Glutamatergic neuron (in vitro differentiated cells): ENCODE measurements around the gene DDX54. TPM values are rescaled to one million over a fixed set of nuclear protein-coding genes. Genes with fewer than 3 reads are reported as not detected.

Source experiments
- DNase-seq: peaks from one replicate; pipeline ENCODE4 v3.0.0; 2022
- H3K27ac Mint-ChIP-seq: one replicate; pipeline ENCODE4 v1.8.0; 2020; ENCODE audit warnings: mild to moderate bottlenecking, mixed read lengths, inconsistent platforms; ENCODE audit not compliant: unreplicated experiment
- H3K27me3 Mint-ChIP-seq: one replicate; pipeline ENCODE4 v1.8.0; 2020; ENCODE audit warnings: mild to moderate bottlenecking, moderate library complexity, mixed read lengths, inconsistent platforms; ENCODE audit not compliant: unreplicated experiment
- H3K36me3 Mint-ChIP-seq: one replicate; pipeline ENCODE4 v1.8.0; 2020; ENCODE audit warnings: mild to moderate bottlenecking, mixed read lengths, inconsistent platforms; ENCODE audit not compliant: unreplicated experiment
- H3K4me1 Mint-ChIP-seq: one replicate; pipeline ENCODE4 v1.8.0; 2020; ENCODE audit warnings: mild to moderate bottlenecking, low read depth, mixed read lengths, inconsistent platforms; ENCODE audit not compliant: unreplicated experiment
- H3K4me3 Mint-ChIP-seq: one replicate; pipeline ENCODE4 v1.8.0; 2020; ENCODE audit warnings: mild to moderate bottlenecking, mixed read lengths, inconsistent platforms; ENCODE audit not compliant: unreplicated experiment
- H3K9me3 Mint-ChIP-seq: one replicate; pipeline ENCODE4 v1.8.0; 2020; ENCODE audit warnings: mild to moderate bottlenecking, moderate library complexity, mixed read lengths, inconsistent platforms; ENCODE audit not compliant: unreplicated experiment
- CTCF ChIP-seq: fragments of 200-600 bp; sonication (generic); IDR thresholded peaks from one replicate; pipeline ENCODE4 v1.5.0; 2021; ENCODE audit not compliant: partially characterized antibody, unreplicated experiment
- total RNA-seq: library from RNA; stranded (reverse); fragmentation: NEBNext Ultra II Directional; extraction: Animal tissue kit (Norgen Biotek cat#: 25700); gene quantifications from one replicate; pipeline ENCODE4 v1.2.1, GENCODE V29; 2021; ENCODE audit not compliant: unreplicated experiment

DDX54 gene
- total RNA-seq, 1 donor from 2014 or later = 16.9 TPM

GRCh38 chr12:113152835-113153814, 32.2 kb downstream of the DDX54 start:
- peak overlapping the region; percentile 55 for H3K4me3 Mint-ChIP-seq

DNA sequence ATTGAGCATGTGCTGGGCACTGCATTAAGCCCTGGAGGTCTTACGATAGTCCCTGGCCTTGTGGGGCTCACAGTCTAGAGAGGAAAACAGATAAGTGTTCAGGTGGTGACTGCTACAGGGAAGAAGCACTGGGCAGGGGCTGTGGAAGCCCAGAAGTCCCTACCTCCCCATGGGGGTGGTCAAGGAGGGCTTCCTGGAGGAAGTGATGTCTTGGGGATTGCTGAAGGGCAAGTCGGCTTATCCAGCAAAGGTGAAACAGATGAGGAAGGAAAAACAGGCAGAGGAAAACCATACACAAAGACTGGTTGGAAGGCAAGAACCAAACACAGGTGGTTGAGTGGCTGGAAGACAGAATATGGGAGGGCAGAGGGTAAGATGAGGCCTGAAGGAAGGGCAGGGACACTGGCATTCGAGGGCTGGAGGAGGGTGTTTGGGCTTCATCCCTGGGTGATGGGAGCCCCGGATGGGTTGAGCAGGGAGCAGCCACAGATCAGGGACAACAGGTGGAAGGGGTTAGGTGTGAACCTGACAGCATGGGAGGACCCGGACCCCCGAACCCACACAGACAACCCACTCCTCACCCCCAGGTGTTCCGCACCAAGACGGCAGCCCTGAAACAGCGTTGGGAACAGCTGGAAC, 33.0 kb downstream of the DDX54 start:
- H3K27ac Mint-ChIP-seq = no peak overlapping the region
- peaks cover 5% of the 10 kb centered on the region for H3K4me1 Mint-ChIP-seq
- no peaks in the 10 kb centered on the region for H3K36me3 Mint-ChIP-seq
- H3K9me3 Mint-ChIP-seq = peaks cover 2% of the 10 kb centered on the region
- no peak for DNase-seq
- peak overlapping the region; percentile 22 for H3K4me3 Mint-ChIP-seq
- TF ChIP-seq CTCF = no peak
- H3K27me3 Mint-ChIP-seq = peaks cover 14% of the 10 kb centered on the region

More at GRCh38 chr12:113152835-113153814, 32.2 kb downstream of the DDX54 start:
- H3K9me3 Mint-ChIP-seq = peaks cover 2% of the 10 kb centered on the region
- peaks cover 5% of the 10 kb centered on the region for H3K4me1 Mint-ChIP-seq
- H3K36me3 Mint-ChIP-seq = no peaks in the 10 kb centered on the region
- peaks cover 14% of the 10 kb centered on the region for H3K27me3 Mint-ChIP-seq
- DNase-seq = peak; percentile 69
- no peak for TF ChIP-seq CTCF
- H3K27ac Mint-ChIP-seq = no peak overlapping the region

DNA sequence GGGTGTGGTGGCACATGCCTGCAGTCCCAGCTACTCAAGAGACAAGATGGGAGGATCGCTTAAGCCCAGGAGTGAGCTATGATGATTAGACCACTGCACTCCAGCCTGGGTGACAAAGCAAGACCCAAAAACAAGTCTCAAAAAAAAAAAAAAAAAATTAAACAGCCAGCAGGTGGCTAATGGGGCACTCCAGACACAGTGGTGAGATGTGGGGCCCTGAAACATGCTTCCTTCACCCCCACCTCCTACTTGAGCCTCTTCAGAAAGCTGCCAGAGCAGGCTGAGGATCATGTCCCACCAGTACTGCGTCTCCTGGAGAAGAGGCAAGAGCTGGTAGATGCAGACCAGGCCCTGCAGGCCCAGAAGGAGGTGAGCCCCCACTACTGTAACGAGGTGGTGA, 33.6 kb downstream of the DDX54 start:
- peaks cover 5% of the 10 kb centered on the region for H3K4me1 Mint-ChIP-seq
- peaks cover 14% of the 10 kb centered on the region for H3K27me3 Mint-ChIP-seq
- TF ChIP-seq CTCF = no peak
- no peak for DNase-seq
- H3K27ac Mint-ChIP-seq = no peak overlapping the region
- H3K9me3 Mint-ChIP-seq = peaks cover 2% of the 10 kb centered on the region
- H3K4me3 Mint-ChIP-seq = no peak overlapping the region
- H3K36me3 Mint-ChIP-seq = no peaks in the 10 kb centered on the region

DNA sequence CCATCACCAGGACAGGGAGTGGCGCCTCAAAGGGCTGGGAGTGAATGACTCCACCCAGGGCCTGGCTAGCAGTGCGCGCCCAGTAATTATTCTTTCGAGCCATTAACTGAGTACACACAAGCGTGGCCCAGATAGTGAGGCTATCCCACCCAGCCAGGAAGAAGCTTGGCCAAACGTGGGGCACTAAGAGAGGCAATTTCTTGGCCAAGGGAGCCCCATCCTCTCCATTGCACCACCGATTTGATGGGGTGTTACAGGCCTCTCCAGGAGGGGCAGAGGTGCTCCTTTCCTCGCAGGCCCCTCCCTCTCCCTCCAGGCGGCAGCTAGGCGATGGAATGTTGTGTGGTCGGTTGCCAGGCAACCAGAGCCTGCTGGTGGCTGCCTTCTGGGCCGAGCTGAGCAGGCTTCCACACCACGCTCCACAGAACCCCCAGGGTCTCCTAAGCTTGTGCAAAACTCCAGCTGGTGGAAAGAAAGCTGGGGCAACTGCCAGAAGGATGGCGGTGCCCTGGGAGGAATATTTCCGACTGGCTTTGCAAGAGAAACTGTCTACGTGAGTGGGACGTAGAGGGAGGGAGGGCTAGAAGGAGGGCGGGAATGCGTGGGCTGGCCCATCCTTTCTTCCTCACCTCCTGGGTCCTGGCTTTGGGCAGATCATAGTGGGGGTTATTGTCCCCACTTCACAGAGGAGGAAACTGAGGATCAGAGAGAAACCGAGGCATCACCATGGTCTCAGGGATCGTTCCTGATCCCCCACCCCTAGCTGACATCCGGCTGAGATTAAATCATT, 35.7 kb downstream of the DDX54 start, which contains the start of gene CFAP73:
Gene CFAP73, plus strand, starts transcription at position 364 of the 790 bp plus-strand sequence. Its CDS starts 134 bp downstream, at position 498.
- peaks cover 2% of the 10 kb centered on the region for H3K9me3 Mint-ChIP-seq
- no peak within 1 kb of the TSS for H3K4me3 Mint-ChIP-seq
- peak; percentile 84 for DNase-seq
- peaks cover 5% of the 10 kb centered on the region for H3K4me1 Mint-ChIP-seq
- no peaks in the 10 kb centered on the region for H3K36me3 Mint-ChIP-seq
- H3K27me3 Mint-ChIP-seq = peaks cover 14% of the 10 kb centered on the region
- no peak within 1 kb of the TSS for H3K27ac Mint-ChIP-seq
- TF ChIP-seq CTCF = no peak
